GM21786 (cell line): ENCODE data around the gene GPANK1.

Source experiments
- ATAC-seq: cut with Tn5 transposase; IDR thresholded peaks from one replicate; pipeline ENCODE4 v1.9.1; 2021; ENCODE audit not compliant: unreplicated experiment

GPANK1 gene

DNA sequence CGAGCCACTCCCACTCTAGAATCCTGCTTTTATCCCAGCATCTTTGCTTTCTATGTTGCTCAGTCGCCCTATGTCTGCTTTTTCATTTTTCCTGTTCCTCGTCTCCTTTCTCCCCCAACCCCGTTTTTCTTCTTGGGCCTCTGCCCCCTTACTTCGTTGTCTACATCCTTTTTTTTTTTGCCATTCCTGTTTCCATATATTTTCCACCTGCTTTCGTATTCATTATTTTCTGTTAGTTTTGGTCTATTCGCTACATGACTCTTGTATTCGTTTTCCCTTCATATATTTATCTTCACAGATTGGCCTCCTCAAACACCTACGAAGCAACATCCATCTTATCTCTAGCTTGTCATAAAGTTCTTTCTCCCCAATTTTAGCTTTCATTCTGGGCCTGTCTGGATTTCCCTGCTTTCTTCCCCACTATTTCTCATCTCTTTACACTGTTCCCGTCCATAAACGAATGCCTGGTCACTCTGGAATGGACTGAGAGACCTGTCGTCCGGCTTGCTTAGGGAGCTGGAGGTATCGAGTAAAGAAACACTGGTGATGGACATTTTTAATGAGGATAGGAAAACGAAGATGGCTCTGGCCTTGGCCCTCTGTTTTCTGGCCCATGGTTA lies 43.4 kb downstream of the GPANK1 start:
- ATAC-seq, result no peak

GRCh38 chr6:31620586-31621319 lies 44.0 kb downstream of the GPANK1 start, which contains the start of gene PRRC2A:
Gene PRRC2A (plus strand): TSS chr6:31620715. CDS start chr6:31622790, 2,075 bp downstream.
- ATAC-seq, result peak; percentile 22

DNA sequence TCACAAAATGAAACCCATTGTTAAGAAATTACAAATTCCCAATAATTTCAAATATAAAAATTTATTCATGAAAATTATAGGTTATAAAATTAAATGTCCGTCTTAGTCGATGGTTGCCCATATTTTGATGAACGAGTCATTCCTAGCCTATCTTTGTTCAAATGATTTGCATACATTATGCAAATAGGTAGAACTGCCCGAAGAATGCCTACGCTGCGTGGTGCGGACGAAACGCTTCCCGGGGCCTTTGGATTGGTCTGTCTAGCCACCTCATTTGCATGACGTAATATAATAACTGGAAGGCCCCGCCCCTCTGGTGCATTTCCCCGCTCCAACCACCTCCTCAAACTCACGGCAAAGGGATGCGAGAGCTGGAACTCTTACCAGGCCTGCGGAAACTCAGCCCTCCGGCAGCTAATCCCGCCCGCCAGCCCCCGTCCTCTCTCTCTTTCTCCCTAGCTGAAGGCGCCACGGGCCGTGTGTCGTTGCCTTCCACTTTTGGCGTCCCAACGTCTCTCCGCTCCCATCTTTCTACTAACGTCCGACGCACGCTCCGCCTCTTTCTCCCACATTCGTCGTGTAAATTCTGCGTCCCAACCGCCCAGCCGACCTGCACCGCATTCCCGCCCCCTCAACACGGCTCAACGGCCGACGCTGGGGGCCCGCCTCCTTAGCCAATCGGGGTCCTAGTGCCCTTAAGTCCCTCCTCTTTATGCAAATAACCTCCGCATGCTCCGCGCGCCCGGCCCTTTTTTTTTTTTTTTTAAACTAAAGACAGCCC lies 44.8 kb downstream of the GPANK1 start:
- peak; percentile 82 for ATAC-seq

GRCh38 chr6:31617010-31617409 lies 47.8 kb downstream of the GPANK1 start:
- no peak for ATAC-seq

DNA sequence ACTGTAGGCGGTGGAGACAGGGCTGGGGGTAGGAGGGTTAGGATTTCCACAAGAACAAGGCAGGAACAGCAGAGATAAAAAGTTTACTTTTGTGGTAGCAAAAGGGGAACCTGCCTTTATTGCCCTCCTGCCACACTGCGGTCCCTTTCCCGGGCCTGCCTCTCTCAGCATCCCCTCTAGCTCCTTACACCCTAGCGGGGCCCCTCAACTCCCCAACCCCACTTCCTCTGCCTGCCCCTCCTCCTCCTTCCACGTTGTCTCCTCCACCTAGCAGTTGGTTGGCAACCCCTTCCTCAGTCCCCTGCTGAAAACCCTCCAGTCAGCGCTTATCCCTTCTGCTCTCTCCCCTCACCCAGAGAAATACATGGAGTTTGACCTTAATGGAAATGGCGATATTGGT lies 49.0 kb downstream of the GPANK1 start:
- no peak for ATAC-seq

DNA sequence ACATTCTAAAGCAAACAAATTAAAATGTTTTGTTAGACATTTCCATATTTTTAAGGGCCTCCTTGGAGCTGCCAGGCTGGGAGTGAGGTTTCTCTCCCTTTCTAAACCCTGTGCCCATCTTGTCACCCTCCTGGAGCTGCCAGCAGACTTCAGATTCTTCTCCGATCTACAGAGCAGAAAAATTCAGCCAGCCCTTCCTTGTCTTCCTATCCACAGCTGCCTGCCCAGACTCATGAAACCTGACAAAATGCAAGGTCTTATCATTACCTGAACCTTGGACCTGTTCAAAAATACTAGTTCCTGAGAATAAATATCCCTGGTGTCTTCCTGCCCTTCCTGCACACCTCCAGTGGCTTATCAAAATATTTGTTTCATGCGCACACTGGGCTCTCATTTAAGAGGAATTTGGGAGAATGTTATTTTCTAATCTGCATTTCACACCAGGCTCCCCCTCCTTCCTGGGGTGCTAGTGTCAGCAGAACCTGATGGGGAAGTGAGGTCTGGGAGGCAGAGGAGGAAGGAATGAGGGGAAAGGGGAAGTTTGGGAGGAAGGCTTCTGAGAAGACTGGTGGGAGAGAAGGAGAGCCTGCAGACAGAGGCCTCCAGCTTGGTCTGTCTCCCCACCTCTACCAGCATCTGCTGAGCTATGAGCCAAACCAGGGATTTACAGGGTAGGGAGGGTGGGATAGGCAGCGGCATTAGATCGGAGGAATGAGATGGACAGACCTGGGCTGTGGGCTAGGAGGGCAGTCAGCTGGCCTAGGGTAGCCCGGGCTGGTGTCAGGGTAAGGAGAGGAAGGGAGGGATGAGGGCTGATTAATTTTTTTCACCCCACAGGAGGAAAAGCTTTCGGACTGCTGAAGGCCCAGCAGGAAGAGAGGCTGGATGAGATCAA lies 49.9 kb downstream of the GPANK1 start, which contains the start of gene AIF1:
Gene AIF1 (plus strand): TSS at position 551 of the 895 bp plus-strand sequence. CDS start 96 bp downstream, at position 647.
- ATAC-seq, result no peak

DNA sequence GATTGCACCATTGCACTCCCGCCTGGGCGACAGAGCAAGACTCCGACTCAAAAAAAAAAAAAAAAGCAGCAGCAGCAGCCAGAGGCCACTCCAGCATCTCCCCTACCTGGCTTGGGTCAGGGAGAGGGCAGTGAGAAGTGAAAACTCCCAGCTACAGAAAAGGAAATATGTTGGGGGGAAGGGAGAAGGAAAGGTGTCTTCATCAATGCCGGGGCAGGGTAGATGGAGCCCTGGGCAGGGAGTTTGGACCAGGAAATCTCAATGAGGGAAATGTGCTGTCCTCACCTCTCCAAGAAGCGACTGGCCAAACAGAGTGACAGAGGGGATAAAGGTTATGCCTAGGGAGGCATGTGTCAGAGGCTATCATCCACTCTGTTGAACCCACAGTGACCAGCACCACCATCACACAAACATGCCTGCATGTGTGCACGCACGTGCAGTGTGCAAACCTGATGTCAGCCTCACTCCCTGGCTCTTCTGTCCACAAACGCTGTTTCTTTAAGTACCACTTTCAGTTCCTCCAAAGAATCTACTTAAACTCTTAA lies 50.6 kb downstream of the GPANK1 start:
- ATAC-seq, result no peak
